Urothelium cell line (cell line): ENCODE data around the gene ARPP19.
A peak's percentile ranks its signal among the peaks of the same experiment; 100 is the strongest.
"Not testable (repeated sequence)": the region's sequence is repeated elsewhere in the genome, so short reads cannot be mapped to it uniquely, and the experiment has no call there.

Experiments used
- DNase-seq: peaks from one replicate; pipeline ENCODE4 v3.0.0; 2011; ENCODE audit warnings: low spot score, mixed read lengths
- FAIRE-seq: peaks from 2 replicates; lab custom pipeline; 2011; peaks lifted over from hg19 to GRCh38; lab: Jason Lieb, UNC

ARPP19 gene

DNA sequence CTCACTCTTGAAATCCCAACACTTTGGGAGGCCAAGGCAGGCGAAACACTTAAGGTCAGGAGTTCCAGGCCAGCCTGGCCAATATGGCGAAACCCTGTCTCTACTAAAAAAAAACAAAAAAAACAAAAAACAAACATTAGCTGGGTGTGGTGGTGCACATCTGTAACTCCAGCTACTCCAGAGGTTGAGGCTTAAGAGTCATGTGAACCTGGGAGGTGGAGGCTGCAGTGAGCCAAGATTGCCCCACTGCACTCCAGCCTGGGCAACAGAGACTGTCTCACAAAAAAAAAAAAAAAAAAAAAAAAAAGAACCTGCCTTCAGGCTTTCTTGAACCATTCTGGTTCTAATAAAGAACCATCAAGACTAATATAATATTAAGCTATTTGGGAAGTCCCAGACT lies 16.5 kb downstream of the ARPP19 start:
- DNase-seq (no peak), FAIRE-seq (no peak)

DNA sequence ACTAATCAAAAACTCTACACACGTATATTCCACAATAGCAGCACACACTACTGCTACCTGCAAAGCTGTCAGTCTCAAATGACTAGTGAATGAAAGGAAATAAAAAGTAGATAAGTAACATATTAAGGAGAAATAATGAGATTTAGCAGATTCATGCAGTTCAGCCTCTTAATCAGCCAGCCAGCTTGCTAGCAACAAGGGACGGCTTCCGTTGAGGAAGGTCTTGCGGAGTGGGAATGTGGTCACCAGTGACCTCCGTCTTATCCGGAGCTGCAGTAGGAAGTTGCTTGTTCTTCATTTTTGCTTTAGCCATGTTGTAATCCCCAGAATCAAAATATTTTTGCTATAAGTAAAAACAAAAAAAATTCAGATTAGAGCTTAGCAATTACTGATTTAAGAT lies 17.1 kb downstream of the ARPP19 start:
- DNase-seq: no peak
- FAIRE-seq: no peak

GRCh38 chr15:52551186-52551585 lies 17.6 kb downstream of the ARPP19 start:
- FAIRE-seq: not testable (repeated sequence)

GRCh38 chr15:52546031-52546751 lies 22.6 kb downstream of the ARPP19 start:
- FAIRE-seq (no peak), DNase-seq (no peak)

More at GRCh38 chr15:52551186-52551585, 17.6 kb downstream of the ARPP19 start:
- DNase-seq: not testable (repeated sequence)

GRCh38 chr15:52540374-52541012 lies 28.3 kb downstream of the ARPP19 start:
- no peak for DNase-seq
- FAIRE-seq: no peak

DNA sequence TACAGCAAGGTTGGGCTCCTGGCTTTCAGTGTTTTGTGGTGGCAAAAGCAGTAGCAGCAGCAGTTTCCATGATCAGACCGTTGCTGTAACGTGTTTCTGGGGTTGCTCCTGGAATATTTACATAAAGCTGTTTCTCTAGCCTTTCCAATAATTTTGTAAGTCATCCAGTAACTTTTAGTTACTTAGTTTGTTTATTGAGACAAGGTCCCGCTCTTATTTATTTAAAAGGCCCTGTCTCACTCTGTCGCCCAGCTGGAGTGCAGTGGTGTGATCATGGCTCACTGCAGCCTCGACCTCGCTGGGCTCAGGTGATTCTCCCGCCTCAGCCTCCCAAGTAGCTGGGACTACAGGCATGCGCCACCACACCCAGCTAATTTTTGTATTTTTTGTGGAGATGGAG lies 31.4 kb downstream of the ARPP19 start:
- DNase-seq: no peak
- FAIRE-seq: no peak

- no peak for FAIRE-seq
- no peak for DNase-seq
Observed at GRCh38 chr15:52532427-52532826, 36.4 kb downstream of the ARPP19 start.

GRCh38 chr15:52529940-52530339 lies 38.9 kb downstream of the ARPP19 start:
- DNase-seq (no peak), FAIRE-seq (no peak)

DNA sequence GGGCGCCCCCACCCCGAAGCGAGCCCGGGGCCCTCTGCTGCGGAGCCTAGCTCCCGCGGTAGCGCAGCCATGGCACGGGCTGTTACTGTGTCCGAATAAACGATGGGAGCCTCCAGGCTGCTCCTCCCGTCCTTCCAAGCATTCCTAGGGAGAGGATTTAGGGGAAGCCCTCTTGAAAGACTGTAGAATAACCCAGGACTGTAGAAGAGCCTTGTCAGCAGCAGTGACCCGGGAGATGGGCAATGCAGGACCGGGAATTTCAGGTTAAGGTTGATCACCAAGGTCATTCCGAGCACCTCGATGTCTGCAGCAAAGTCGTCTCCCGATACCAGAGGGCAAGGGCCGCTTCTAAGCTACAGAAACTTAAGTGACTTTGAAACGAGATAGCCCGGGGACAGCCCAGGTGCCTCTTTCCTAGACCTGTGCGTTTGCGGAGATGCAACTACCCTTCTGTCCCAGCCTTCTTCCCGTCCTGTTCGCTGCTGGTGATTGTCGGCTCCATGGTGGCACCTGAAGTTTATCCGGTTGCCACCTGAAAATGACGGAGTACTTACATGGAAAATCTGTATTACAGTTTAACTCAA lies 39.4 kb downstream of the ARPP19 start:
- FAIRE-seq (no peak), DNase-seq (peak; percentile 5)

GRCh38 chr15:52528564-52529340 lies 40.1 kb downstream of the ARPP19 start, which contains the start of gene MYO5A:
Gene MYO5A, minus strand, starts transcription at chr15:52528880. Its CDS starts 74 bp downstream, at chr15:52528806.
- FAIRE-seq (no peak), DNase-seq (peak; percentile 83)

GRCh38 chr15:52527911-52528563 lies 40.8 kb downstream of the ARPP19 start:
- peak; percentile 25 for DNase-seq
- no peak for FAIRE-seq

DNA sequence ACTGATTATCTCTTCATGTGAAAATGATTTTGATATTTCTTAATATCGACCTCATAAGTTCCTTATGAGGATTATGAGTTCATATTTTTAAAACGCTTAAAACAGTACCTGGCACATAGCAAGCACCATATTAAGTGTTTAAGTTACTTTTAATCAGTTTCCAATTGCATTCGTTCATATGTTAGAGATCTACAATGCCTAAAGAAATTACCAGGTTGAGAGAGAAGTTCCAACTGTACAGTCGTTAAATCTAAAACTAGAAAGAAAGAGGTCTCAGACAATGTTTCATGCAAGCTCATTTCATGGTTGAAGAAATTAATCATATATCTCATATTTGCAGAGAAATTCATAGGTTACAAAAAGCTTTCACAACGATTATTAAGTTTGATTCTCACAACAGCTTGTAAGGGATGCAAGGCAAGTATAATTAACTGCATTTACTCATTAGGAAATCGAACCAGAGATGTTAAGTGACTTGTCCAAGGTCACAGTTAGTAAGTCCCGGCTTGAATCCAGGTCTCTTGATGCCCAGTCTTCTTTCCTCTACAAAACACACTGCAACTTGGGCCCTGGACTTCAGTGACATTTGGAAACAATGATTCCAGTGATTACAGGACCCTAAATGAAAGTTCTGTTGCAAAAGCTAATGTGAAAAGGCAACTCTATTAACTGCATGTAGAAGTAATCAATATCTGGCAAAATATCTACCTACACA lies 41.5 kb downstream of the ARPP19 start:
- no peak for FAIRE-seq
- no peak for DNase-seq

DNA sequence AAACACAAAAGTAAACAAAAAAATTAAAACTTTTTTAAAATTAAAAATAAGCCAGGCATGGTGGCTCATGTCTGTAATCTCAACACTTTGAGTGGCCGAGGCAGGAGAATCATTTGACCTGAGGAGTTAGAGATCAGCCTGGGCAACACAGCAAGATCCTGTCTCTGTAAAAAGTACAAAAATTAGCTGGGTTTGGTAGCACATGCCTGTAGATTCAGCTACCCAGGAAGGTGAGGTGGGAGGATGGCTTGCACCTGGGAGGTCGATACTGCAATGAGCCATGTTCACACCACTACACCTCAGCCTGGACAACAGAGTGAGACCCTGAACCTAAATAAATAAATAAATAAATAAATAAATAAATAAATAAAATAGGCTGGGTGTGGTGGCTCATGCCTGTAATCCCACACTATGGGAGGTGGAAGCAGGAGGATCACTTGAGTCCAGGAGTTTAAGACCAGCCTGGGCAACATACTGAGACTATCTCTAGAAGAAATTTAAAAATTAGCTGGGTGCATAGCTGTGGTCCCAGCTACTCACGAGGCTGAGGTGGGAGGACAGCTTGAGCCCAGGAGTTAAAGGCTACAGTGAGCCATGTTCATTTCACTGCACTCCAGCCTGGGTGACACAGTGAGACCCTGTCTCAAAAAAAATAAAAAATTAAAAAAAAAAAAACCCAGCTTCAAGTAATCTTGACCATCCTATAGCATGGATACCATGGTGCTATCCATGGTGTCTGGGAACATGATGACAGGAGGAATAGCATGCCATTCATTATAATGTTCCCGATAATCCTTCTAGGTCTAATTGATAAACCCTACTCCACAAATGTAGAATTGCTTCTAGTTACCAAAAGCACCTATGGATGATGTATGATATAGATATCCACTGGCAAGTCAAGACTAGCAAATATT lies 44.4 kb downstream of the ARPP19 start:
- FAIRE-seq (no peak), DNase-seq (no peak)

- DNase-seq (no peak), FAIRE-seq (no peak)
Observed at GRCh38 chr15:52523647-52524046, 45.2 kb downstream of the ARPP19 start.

- DNase-seq (no peak), FAIRE-seq (no peak)
Observed at GRCh38 chr15:52523192-52523591, 45.6 kb downstream of the ARPP19 start.

- no peak for FAIRE-seq
Observed at GRCh38 chr15:52521682-52522081, 47.1 kb downstream of the ARPP19 start.

GRCh38 chr15:52520421-52520820 lies 48.4 kb downstream of the ARPP19 start:
- no peak for FAIRE-seq
- DNase-seq: no peak

More at GRCh38 chr15:52521682-52522081, 47.1 kb downstream of the ARPP19 start:
- DNase-seq: no peak

GRCh38 chr15:52518487-52519371 lies 50.1 kb downstream of the ARPP19 start:
- no peak for DNase-seq

More at GRCh38 chr15:52518487-52519371, 50.1 kb downstream of the ARPP19 start:
- no peak for FAIRE-seq
